Duodenal mucosa (tissue), 2 donors: ENCODE data around the gene MAZ.
A peak's percentile ranks its signal among the peaks of the same experiment; 100 is the strongest.
"Not testable (repeated sequence)": the region's sequence is repeated elsewhere in the genome, so short reads cannot be mapped to it uniquely, and the experiment has no call there.

Experiments used
- H3K27ac ChIP-seq: one replicate; pipeline ENCODE4 v1.7.0; 2013; ENCODE audit warnings: low read depth, low read length
- H3K27me3 ChIP-seq, 2 donors: one replicate each; pipeline ENCODE4 v1.7.0; 2013; ENCODE audit warnings: low read length in 2 of 2, control low read depth in 1 of 2; ENCODE audit not compliant: insufficient read depth in 2 of 2, control insufficient read depth in 1 of 2
- H3K36me3 ChIP-seq, 2 donors: one replicate each; pipeline ENCODE4 v1.7.0; 2013; ENCODE audit warnings: low read length in 2 of 2, control low read depth in 1 of 2; ENCODE audit not compliant: insufficient read depth in 2 of 2, control insufficient read depth in 1 of 2
- H3K4me1 ChIP-seq, 2 donors: one replicate each; pipeline ENCODE4 v1.7.0; 2013; ENCODE audit warnings: low read length in 2 of 2, control low read depth in 1 of 2; ENCODE audit not compliant: insufficient read depth in 2 of 2, control insufficient read depth in 1 of 2
- H3K4me3 ChIP-seq, 2 donors: one replicate each; pipeline ENCODE4 v1.7.0; 2013; ENCODE audit warnings: low read length in 2 of 2, low read depth in 1 of 2
- H3K9ac ChIP-seq, 2 donors: one replicate each; pipeline ENCODE4 v1.7.0; 2013; ENCODE audit warnings: low read length in 2 of 2, low read depth in 1 of 2
- H3K9me3 ChIP-seq, 2 donors: one replicate each; pipeline ENCODE4 v1.7.0; 2013; ENCODE audit warnings: low read length in 2 of 2, control low read depth in 1 of 2; ENCODE audit not compliant: control insufficient read depth in 1 of 2

Gene MAZ

DNA sequence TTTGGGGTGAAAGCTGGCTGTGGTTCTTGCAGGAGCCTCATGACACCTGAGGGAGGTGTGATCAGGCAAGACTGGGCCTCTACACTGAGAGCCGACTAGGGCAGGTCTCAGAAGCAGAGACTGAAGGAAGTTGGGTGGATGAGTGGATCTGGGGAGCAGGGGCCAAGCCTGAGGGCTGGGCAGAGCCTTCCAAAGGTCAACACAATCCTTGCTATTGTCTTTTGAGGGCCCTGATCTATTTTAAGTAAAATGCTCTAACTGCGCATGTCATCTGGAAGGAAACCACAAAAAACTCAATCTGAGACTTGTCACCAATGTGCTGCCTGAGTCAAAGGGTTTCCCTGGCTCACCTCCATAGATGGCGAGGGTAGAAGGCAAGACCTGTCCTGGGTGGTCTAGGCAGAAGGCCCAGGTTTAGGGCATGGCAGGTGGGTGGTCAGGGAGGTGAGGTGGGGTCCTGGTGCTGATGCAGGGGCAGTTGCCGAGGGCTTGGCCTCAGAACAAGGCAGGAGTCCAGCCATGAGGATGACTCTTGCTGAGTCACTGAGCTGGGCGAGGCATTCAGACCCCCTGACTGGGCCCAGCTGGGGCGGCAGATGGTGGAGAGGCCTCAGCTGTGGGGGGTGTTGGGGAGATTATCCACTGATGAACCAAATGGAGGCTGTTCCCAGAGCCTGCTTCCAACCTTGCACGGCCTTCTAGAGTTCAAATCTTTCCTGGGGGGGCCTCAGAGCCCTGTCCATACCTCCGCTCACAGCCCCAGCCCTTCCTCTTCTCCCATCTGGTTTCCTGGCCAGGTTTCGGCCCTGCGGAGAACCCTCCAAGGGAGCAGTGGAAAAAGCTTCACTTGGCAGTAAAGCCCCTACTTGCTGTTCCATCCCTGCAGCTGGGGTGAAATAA is 19.1 kb downstream of the MAZ start:
- peak overlapping the region; percentile 7 to 37 for H3K9ac ChIP-seq
- H3K36me3 ChIP-seq = peaks cover 8 to 12% of the 10 kb centered on the region in 2 donors
- peaks cover 39 to 84% of the 10 kb centered on the region in 2 donors for H3K4me1 ChIP-seq
- peak overlapping the region; percentile 13 to 44 for H3K4me3 ChIP-seq
- peak overlapping the region; percentile 71 for H3K27ac ChIP-seq
- no peaks in the 10 kb centered on the region for H3K9me3 ChIP-seq
- H3K27me3 ChIP-seq = no peaks in the 10 kb centered on the region

DNA sequence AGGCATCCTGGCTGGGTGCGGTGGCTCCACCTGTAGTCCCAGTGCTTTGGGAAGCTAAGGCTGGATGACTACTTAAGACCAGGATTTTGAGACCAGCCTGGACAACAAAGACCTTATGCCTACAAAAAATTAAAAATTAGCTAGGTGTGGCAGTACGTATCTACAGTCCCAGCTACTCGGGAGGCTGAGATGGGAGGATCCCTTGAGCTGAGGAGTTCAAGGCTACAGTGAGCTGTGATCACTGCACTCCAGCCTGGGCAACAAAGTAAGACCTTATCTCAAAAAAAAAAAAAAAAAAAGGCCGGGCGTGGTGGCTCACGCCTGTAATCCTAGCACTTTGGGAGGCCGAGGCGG is 20.0 kb downstream of the MAZ start:
- H3K9me3 ChIP-seq = no peaks in the 10 kb centered on the region
- no peaks in the 10 kb centered on the region for H3K27me3 ChIP-seq
- peaks cover 17 to 18% of the 10 kb centered on the region in 2 donors for H3K36me3 ChIP-seq
- peak overlapping the region; percentile 53 for H3K27ac ChIP-seq
- H3K9ac ChIP-seq = peak overlapping the region in 1 of 2 donors; percentile 6
- H3K4me1 ChIP-seq = peaks cover 39 to 79% of the 10 kb centered on the region in 2 donors
- H3K4me3 ChIP-seq = peak overlapping the region in 1 of 2 donors; percentile 13

DNA sequence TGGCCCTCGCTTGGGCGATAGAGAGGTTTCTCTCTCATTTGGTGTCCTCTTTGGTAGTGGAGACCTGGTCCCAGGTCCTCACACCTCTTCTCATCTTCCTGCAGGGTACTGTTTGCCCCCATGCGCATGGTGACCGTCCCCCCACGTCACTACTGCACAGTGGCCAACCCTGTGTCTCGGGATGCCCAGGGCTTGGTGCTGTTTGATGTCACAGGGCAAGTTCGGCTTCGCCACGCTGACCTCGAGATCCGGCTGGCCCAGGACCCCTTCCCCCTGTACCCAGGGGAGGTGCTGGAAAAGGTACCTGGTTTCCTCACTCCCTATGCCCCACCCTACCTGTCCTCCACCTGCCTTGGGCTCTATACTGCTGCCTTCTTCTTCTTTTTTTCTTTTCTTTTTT is 24.4 kb downstream of the MAZ start:
- H3K4me1 ChIP-seq = peaks cover 12 to 37% of the 10 kb centered on the region in 2 donors
- H3K36me3 ChIP-seq = peaks cover 27 to 51% of the 10 kb centered on the region in 2 donors
- H3K9me3 ChIP-seq = no peaks in the 10 kb centered on the region
- no peak overlapping the region for H3K9ac ChIP-seq
- no peak overlapping the region for H3K4me3 ChIP-seq
- no peaks in the 10 kb centered on the region for H3K27me3 ChIP-seq
- H3K27ac ChIP-seq = no peak overlapping the region

DNA sequence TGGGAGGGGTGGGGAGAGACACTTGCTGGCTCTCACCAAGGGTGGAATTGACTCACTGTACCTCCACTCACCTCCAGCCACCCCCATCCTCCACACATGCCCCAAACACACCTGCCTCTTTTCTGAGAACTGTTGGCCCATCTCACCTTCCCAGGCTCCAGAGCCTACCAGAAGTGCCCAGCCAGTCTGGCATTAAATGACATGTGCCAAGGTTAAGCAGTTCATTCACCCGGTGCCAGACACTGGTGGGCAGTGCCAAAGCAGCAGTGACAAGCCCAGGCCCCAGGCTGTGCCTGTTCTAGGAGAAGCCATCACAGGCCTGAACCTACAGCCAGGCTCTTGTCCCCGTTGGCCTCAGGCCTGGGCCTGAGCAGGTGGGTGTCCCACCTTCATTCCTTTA is 25.2 kb downstream of the MAZ start:
- H3K9ac ChIP-seq = no peak overlapping the region
- H3K4me3 ChIP-seq = no peak overlapping the region
- no peak overlapping the region for H3K27ac ChIP-seq
- no peaks in the 10 kb centered on the region for H3K9me3 ChIP-seq
- peaks cover 7 to 30% of the 10 kb centered on the region in 2 donors for H3K4me1 ChIP-seq
- H3K27me3 ChIP-seq = no peaks in the 10 kb centered on the region
- peaks cover 26 to 58% of the 10 kb centered on the region in 2 donors for H3K36me3 ChIP-seq

DNA sequence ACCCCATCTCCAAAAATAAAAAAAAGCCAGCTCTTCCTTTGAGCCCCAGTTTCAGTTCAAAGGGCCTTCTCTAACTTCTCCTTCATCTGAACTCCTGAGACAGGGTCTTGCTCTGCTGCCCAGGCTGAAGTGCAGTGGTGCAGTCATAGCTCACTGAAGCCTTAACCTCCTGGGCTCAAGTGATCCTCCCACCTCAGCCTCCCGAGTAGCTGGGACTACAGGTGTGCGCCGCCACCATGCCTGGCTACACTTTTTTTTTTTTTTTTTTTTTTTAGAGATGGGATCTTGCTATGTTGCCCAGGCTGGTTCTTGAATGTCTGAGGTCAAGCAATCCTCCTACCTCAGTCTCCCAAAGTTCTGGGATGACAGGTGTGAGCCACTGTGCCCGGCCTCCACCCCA is 26.9 kb downstream of the MAZ start:
- not testable (repeated sequence) for H3K9ac ChIP-seq, H3K27me3 ChIP-seq, H3K27ac ChIP-seq, H3K9me3 ChIP-seq, H3K4me3 ChIP-seq
- H3K4me1 ChIP-seq = peaks cover 0 to 19% of the 10 kb centered on the region in 2 donors
- H3K36me3 ChIP-seq = peaks cover 38 to 74% of the 10 kb centered on the region in 2 donors

DNA sequence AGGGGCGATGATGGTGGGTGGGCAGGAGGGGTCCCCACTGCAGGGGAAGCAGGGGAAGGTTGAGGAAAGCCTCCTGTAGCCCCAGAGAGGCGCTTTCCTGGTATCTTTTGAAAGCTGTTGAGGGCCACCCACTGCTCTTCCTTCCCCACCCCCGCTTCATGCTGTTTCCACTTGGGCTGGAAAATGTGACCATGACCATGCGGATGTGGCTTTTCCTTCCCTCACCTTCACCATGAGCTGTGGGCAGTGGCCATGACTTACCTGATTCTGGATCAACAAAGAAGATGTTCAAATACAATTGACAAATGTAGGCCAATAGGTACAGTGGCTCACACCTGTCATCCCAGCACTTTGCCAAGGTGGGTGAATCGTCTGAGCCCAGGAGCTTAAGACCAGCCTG is 27.8 kb downstream of the MAZ start:
- H3K9ac ChIP-seq = no peak overlapping the region
- H3K27ac ChIP-seq = no peak overlapping the region
- H3K4me1 ChIP-seq = peaks cover 0 to 11% of the 10 kb centered on the region in 2 donors
- no peak overlapping the region for H3K4me3 ChIP-seq
- H3K27me3 ChIP-seq = no peaks in the 10 kb centered on the region
- no peaks in the 10 kb centered on the region for H3K9me3 ChIP-seq
- peaks cover 40 to 82% of the 10 kb centered on the region in 2 donors for H3K36me3 ChIP-seq

DNA sequence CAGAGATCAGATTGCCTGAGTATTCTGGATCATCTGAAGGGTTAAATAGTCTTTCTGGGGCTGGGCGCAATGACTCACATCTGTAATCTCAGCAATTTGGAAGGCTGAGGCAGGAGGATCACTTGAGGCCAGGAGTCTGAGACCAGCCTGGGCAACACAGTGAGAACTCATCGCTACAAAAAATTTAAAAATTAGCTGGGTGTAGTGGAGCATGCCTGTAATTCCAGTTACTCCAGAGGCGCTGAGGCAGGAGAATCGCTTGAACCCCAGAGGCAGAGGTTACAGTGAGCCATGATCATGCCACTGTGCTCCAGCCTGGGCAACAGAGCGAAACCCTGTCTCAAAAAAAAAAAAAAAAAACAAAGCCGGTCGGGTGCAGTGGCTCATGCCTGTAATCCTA is 29.6 kb downstream of the MAZ start:
- H3K27ac ChIP-seq = no peak overlapping the region
- no peaks in the 10 kb centered on the region for H3K4me1 ChIP-seq
- H3K4me3 ChIP-seq = no peak overlapping the region
- no peaks in the 10 kb centered on the region for H3K9me3 ChIP-seq
- no peak overlapping the region for H3K9ac ChIP-seq
- H3K36me3 ChIP-seq = peaks cover 33 to 87% of the 10 kb centered on the region in 2 donors
- no peaks in the 10 kb centered on the region for H3K27me3 ChIP-seq

DNA sequence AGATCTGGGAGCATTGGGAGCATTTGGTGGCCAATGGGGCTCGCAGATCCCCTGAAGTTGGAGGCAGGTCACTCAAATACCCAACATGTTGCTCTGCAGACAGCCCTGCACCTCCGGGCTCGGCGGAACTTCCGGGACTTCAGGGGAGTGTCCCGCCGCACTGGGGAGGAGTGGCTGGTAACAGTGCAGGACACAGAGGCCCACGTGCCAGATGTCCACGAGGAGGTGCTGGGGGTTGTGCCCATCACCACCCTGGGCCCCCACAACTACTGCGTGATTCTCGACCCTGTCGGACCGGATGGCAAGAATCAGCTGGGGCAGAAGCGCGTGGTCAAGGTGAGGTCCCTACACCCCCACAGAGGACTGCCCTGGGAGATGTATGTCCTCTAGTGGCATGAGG is 30.3 kb downstream of the MAZ start:
- H3K9ac ChIP-seq = no peak overlapping the region
- H3K9me3 ChIP-seq = no peaks in the 10 kb centered on the region
- H3K27me3 ChIP-seq = no peaks in the 10 kb centered on the region
- no peaks in the 10 kb centered on the region for H3K4me1 ChIP-seq
- no peak overlapping the region for H3K27ac ChIP-seq
- no peak overlapping the region for H3K4me3 ChIP-seq
- peaks cover 37 to 87% of the 10 kb centered on the region in 2 donors for H3K36me3 ChIP-seq

DNA sequence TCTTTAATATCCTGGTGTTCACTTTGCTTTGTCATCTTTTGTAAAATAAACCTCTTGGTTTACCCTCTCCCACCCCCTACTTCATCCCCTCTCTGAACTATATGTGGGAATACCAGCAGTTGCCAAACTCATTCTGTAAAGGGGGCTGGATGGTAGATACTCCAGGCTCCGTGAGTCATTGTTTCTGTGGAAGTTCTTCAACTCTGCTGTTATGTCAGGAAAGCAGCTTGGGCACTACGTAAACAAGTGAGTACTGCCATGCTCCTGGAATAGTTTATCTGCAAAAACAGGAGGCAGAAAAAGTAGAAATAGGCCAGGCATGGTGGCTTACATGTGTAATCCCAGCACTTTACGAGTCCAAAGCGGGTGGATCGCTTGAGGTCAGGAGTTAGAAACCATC is 31.5 kb downstream of the MAZ start:
- no peaks in the 10 kb centered on the region for H3K9me3 ChIP-seq
- no peak overlapping the region for H3K27ac ChIP-seq
- no peak overlapping the region for H3K4me3 ChIP-seq
- no peak overlapping the region for H3K9ac ChIP-seq
- H3K36me3 ChIP-seq = peaks cover 48 to 90% of the 10 kb centered on the region in 2 donors
- no peaks in the 10 kb centered on the region for H3K27me3 ChIP-seq
- no peaks in the 10 kb centered on the region for H3K4me1 ChIP-seq

DNA sequence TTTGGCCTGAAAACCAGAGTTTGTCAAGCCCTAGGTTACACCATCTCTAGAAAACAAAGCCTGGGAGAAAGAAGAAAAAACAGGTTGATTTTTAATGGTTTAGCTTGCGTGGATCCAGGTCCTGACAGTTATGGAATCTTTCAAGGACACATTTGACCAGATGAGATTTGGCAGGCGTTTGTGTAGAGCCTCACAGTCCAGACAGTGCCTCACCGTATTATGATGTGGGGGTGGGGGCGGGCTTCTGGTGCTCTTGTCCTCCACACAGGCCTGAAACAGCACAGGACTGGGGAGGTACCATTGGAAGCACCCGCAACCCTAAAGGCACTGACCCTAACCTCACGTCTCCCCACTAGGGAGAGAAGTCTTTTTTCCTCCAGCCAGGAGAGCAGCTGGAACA is 33.5 kb downstream of the MAZ start:
- H3K4me1 ChIP-seq = no peaks in the 10 kb centered on the region
- H3K27ac ChIP-seq = no peak overlapping the region
- H3K36me3 ChIP-seq = peaks cover 50 to 90% of the 10 kb centered on the region in 2 donors
- H3K9ac ChIP-seq = no peak overlapping the region
- no peaks in the 10 kb centered on the region for H3K27me3 ChIP-seq
- H3K9me3 ChIP-seq = no peaks in the 10 kb centered on the region
- H3K4me3 ChIP-seq = no peak overlapping the region
